Measurements from ENCODE around the gene RAB6A.
"Not testable (repeated sequence)": the region's sequence is repeated elsewhere in the genome, so short reads cannot be mapped to it uniquely, and the experiment has no call there.

Gene RAB6A

GRCh38 chr11:73746701-73747100 lies 14.2 kb downstream of the RAB6A start:
- H3K9ac ChIP-seq (ENCODE audit: insufficient read length, low read depth), result no peak overlapping the region
- TF ChIP-seq ZNF274 (IDR thresholded peaks at IDR 0.05; ENCODE audit: low read depth, low read length) (no peak), YY1 (IDR thresholded peaks at IDR 0.05; ENCODE audit: insufficient read depth, insufficient read length) (no peak), SUZ12 (IDR thresholded peaks at IDR 0.05; ENCODE audit: extremely low read depth, insufficient read depth, insufficient read length) (no peak)
- H3K36me3 ChIP-seq (ENCODE audit: insufficient read depth, insufficient read length, low read length), result no peaks in the 10 kb centered on the region
- H3K27me3 ChIP-seq (ENCODE audit: insufficient read depth, insufficient read length), result no peaks in the 10 kb centered on the region
- H3K4me1 ChIP-seq (ENCODE audit: insufficient read depth, insufficient read length), result no peaks in the 10 kb centered on the region
- no peaks in the 10 kb centered on the region for H3K9me3 ChIP-seq (ENCODE audit: insufficient read depth, low read length)
- no peak overlapping the region for H3K4me3 ChIP-seq (ENCODE audit: insufficient read length, low read depth)
- DNase-seq (ENCODE audit: low read depth, low spot score), result no peak

DNA sequence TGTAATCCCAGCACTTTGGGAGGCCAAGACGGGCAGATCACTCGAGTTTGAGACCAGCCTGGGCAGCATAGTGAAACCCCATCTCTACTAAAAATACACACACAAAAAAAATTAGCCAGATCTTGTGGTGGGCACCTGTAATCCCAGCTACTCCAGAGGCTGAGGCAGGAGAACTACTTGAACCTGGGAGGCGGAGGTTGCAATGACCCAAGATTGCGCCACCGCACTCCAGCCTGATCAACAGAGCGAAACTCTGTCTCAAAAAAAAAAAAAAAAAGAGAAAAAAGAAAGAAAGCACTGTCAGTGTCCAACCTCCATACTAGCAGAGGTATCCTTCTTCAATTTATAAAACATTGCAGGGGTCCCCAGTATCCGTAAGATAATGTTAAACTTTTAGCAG lies 17.8 kb downstream of the RAB6A start:
- Histone ChIP-seq H3K27me3 (ENCODE audit: insufficient read depth, insufficient read length) (no peaks in the 10 kb centered on the region), H3K4me3 (ENCODE audit: insufficient read length, low read depth) (no peak overlapping the region), H3K36me3 (ENCODE audit: insufficient read depth, insufficient read length, low read length) (peaks cover 4% of the 10 kb centered on the region), H3K4me1 (ENCODE audit: insufficient read depth, insufficient read length) (no peaks in the 10 kb centered on the region), H3K9me3 (ENCODE audit: insufficient read depth, low read length) (no peaks in the 10 kb centered on the region), H3K9ac (ENCODE audit: insufficient read length, low read depth) (no peak overlapping the region)
- no peak for DNase-seq (ENCODE audit: low read depth, low spot score)
- TF ChIP-seq YY1 (IDR thresholded peaks at IDR 0.05; ENCODE audit: insufficient read depth, insufficient read length) (no peak), SUZ12 (IDR thresholded peaks at IDR 0.05; ENCODE audit: extremely low read depth, insufficient read depth, insufficient read length) (no peak), ZNF274 (IDR thresholded peaks at IDR 0.05; ENCODE audit: low read depth, low read length) (no peak)

DNA sequence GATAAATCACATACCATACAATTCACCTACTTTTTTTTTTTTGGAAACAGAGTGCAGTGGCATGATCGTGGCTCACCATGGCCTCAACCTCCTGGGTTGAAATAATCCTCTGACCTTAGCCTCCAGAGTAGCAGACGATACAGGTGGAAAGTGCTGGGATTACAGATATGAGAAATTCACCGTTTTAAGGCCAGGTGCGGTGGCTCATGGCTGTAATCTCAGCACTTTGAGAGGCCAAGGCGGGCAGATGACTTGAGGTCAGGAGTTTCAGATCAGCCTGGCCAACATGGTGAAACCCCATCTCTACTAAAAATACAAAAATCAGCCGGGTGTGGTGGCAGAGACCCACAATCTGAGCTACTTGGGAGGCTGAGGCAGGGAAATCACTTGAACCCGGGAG lies 24.9 kb downstream of the RAB6A start:
- H3K9ac ChIP-seq (ENCODE audit: insufficient read length, low read depth), result not testable (repeated sequence)

GRCh38 chr11:73734993-73735392 lies 25.9 kb downstream of the RAB6A start:
- Histone ChIP-seq H3K4me1 (ENCODE audit: insufficient read depth, insufficient read length) (no peaks in the 10 kb centered on the region), H3K9ac (ENCODE audit: insufficient read length, low read depth) (no peak overlapping the region), H3K27me3 (ENCODE audit: insufficient read depth, insufficient read length) (no peaks in the 10 kb centered on the region), H3K9me3 (ENCODE audit: insufficient read depth, low read length) (no peaks in the 10 kb centered on the region), H3K4me3 (ENCODE audit: insufficient read length, low read depth) (no peak overlapping the region), H3K36me3 (ENCODE audit: insufficient read depth, insufficient read length, low read length) (peaks cover 5% of the 10 kb centered on the region)
- DNase-seq (ENCODE audit: low read depth, low spot score), result no peak
- TF ChIP-seq SUZ12 (IDR thresholded peaks at IDR 0.05; ENCODE audit: extremely low read depth, insufficient read depth, insufficient read length) (no peak), YY1 (IDR thresholded peaks at IDR 0.05; ENCODE audit: insufficient read depth, insufficient read length) (no peak), ZNF274 (IDR thresholded peaks at IDR 0.05; ENCODE audit: low read depth, low read length) (no peak)

More for the DNA sequence above, 24.9 kb downstream of the RAB6A start:
- H3K4me3 ChIP-seq (ENCODE audit: insufficient read length, low read depth); H3K4me1 ChIP-seq (ENCODE audit: insufficient read depth, insufficient read length); H3K9me3 ChIP-seq (ENCODE audit: insufficient read depth, low read length); DNase-seq (ENCODE audit: low read depth, low spot score); H3K36me3 ChIP-seq (ENCODE audit: insufficient read depth, insufficient read length, low read length); H3K27me3 ChIP-seq (ENCODE audit: insufficient read depth, insufficient read length): not testable (repeated sequence)

DNA sequence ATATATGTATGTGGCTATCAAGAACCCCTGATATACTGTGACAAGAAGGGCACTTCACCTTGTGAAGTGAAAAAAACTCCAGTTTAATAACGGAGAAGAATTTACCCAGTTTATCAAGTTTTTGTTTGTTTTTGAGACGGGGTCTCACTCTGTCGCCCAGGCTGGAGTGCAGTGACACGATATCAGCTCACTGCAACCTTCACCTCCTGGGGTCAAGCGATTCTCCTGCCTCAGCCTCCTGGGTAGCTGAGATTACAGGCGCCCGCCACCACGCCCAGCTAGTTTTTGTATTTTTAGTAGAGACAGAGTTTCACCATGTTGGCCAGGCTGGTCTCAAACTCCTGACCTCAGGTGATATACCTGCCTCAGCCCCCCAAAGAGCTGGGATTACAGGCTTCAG lies 26.9 kb downstream of the RAB6A start:
- H3K27me3 ChIP-seq (ENCODE audit: insufficient read depth, insufficient read length); H3K4me1 ChIP-seq (ENCODE audit: insufficient read depth, insufficient read length); DNase-seq (ENCODE audit: low read depth, low spot score); H3K9ac ChIP-seq (ENCODE audit: insufficient read length, low read depth); H3K4me3 ChIP-seq (ENCODE audit: insufficient read length, low read depth); H3K9me3 ChIP-seq (ENCODE audit: insufficient read depth, low read length): not testable (repeated sequence)
- peaks cover 10% of the 10 kb centered on the region for H3K36me3 ChIP-seq (ENCODE audit: insufficient read depth, insufficient read length, low read length)

GRCh38 chr11:73732936-73733335 lies 27.9 kb downstream of the RAB6A start:
- H3K4me3 ChIP-seq (ENCODE audit: insufficient read length, low read depth); H3K4me1 ChIP-seq (ENCODE audit: insufficient read depth, insufficient read length); H3K27me3 ChIP-seq (ENCODE audit: insufficient read depth, insufficient read length); H3K9ac ChIP-seq (ENCODE audit: insufficient read length, low read depth); H3K9me3 ChIP-seq (ENCODE audit: insufficient read depth, low read length); DNase-seq (ENCODE audit: low read depth, low spot score): not testable (repeated sequence)
- H3K36me3 ChIP-seq (ENCODE audit: insufficient read depth, insufficient read length, low read length), result peaks cover 10% of the 10 kb centered on the region

GRCh38 chr11:73729594-73730206 lies 31.2 kb downstream of the RAB6A start:
- H3K4me1 ChIP-seq (ENCODE audit: insufficient read depth, insufficient read length), result no peaks in the 10 kb centered on the region
- peaks cover 11% of the 10 kb centered on the region for H3K36me3 ChIP-seq (ENCODE audit: insufficient read depth, insufficient read length, low read length)
- H3K4me3 ChIP-seq (ENCODE audit: insufficient read length, low read depth), result no peak overlapping the region
- H3K9ac ChIP-seq (ENCODE audit: insufficient read length, low read depth), result no peak overlapping the region
- TF ChIP-seq YY1 (IDR thresholded peaks at IDR 0.05; ENCODE audit: insufficient read depth, insufficient read length), result no peak
- no peak for TF ChIP-seq SUZ12 (IDR thresholded peaks at IDR 0.05; ENCODE audit: extremely low read depth, insufficient read depth, insufficient read length)
- TF ChIP-seq ZNF274 (IDR thresholded peaks at IDR 0.05; ENCODE audit: low read depth, low read length), result no peak
- no peaks in the 10 kb centered on the region for H3K27me3 ChIP-seq (ENCODE audit: insufficient read depth, insufficient read length)
- no peaks in the 10 kb centered on the region for H3K9me3 ChIP-seq (ENCODE audit: insufficient read depth, low read length)
- peak; percentile 20 for DNase-seq (ENCODE audit: low read depth, low spot score)

DNA sequence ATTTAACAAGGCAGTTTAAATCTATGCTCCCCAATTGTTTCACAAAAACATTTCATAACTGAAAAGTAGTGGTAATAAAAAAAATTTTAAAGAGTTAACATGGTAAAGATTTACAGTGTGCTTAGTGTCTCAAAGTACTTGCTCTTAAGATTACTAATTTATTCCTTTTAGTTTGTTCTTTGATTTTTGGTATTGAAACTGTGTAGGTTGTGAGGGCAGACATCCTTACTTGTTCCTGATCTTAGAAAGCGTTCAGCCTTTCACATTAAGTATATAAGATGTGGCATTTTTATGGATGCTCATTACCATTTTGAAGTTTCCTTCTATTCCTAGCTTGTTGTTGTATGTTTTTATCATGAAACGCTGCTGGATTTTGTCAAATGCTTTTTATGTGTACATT lies 32.9 kb downstream of the RAB6A start:
- no peak for TF ChIP-seq SUZ12 (IDR thresholded peaks at IDR 0.05; ENCODE audit: extremely low read depth, insufficient read depth, insufficient read length)
- TF ChIP-seq ZNF274 (IDR thresholded peaks at IDR 0.05; ENCODE audit: low read depth, low read length), result no peak
- TF ChIP-seq YY1 (IDR thresholded peaks at IDR 0.05; ENCODE audit: insufficient read depth, insufficient read length), result no peak
- no peak overlapping the region for H3K9ac ChIP-seq (ENCODE audit: insufficient read length, low read depth)
- no peaks in the 10 kb centered on the region for H3K27me3 ChIP-seq (ENCODE audit: insufficient read depth, insufficient read length)
- H3K4me1 ChIP-seq (ENCODE audit: insufficient read depth, insufficient read length), result no peaks in the 10 kb centered on the region
- no peak for DNase-seq (ENCODE audit: low read depth, low spot score)
- H3K9me3 ChIP-seq (ENCODE audit: insufficient read depth, low read length), result no peaks in the 10 kb centered on the region
- no peak overlapping the region for H3K4me3 ChIP-seq (ENCODE audit: insufficient read length, low read depth)
- H3K36me3 ChIP-seq (ENCODE audit: insufficient read depth, insufficient read length, low read length), result peaks cover 11% of the 10 kb centered on the region
